SU-DHL-6 (cell line): Measurements from ENCODE around the gene POLA1.

Experiments
- H2AFZ ChIP-seq: fragments of 200-600 bp; sonication (generic); 2 replicates; pipeline ENCODE4 v1.6.1; 2014; ENCODE audit warnings: low read depth, mild to moderate bottlenecking, moderate library complexity, mixed read lengths, antibody characterized with exemption, low read length; ENCODE audit not compliant: severe bottlenecking
- H3F3A ChIP-seq: fragments of 200-600 bp; shearing (Covaris generic); 2 replicates; pipeline ENCODE4 v1.6.0; 2016; ENCODE audit warnings: antibody characterized with exemption, mild to moderate bottlenecking; ENCODE audit not compliant: insufficient read depth
- H3K27ac ChIP-seq: fragments of 200-600 bp; sonication (generic); 2 replicates; pipeline ENCODE4 v1.5.1; 2016; ENCODE audit warnings: low read depth, mild to moderate bottlenecking, low read length, moderate library complexity, mixed read lengths
- H3K27me3 ChIP-seq: fragments of 200-600 bp; sonication (generic), shearing (Covaris generic); 2 replicates; pipeline ENCODE4 v1.6.0; 2014; ENCODE audit warnings: mild to moderate bottlenecking, low read length
- H3K36me3 ChIP-seq: fragments of 200-600 bp; sonication (generic); 2 replicates; pipeline ENCODE4 v1.6.1; 2014; ENCODE audit warnings: mild to moderate bottlenecking, low read length, mixed read lengths
- H3K4me2 ChIP-seq: fragments of 300-600, 200-600 bp; shearing (Covaris generic), sonication (generic); 2 replicates; pipeline ENCODE4 v1.6.0; 2014; ENCODE audit warnings: low read length, low read depth, mild to moderate bottlenecking; ENCODE audit not compliant: poor library complexity, severe bottlenecking
- H3K4me3 ChIP-seq: fragments of 200-600 bp; sonication (generic); 2 replicates; pipeline ENCODE4 v1.5.1; 2014; ENCODE audit warnings: antibody characterized with exemption, low read length, mild to moderate bottlenecking, mixed read lengths; ENCODE audit not compliant: insufficient read depth, poor library complexity, severe bottlenecking
- H3K79me2 ChIP-seq: fragments of 200-600 bp; sonication (generic); 2 replicates; pipeline ENCODE4 v1.6.1; 2014; ENCODE audit warnings: mild to moderate bottlenecking, low read length, moderate library complexity; ENCODE audit not compliant: insufficient read depth
- H3K9ac ChIP-seq: fragments of 200-600 bp; sonication (generic); 2 replicates; pipeline ENCODE4 v1.7.0; 2014; ENCODE audit warnings: mild to moderate bottlenecking, low read length
- H3K9me2 ChIP-seq: fragments of 200-600 bp; sonication (generic); replicated peaks from 2 replicates; pipeline ENCODE4 v1.6.1; 2014; ENCODE audit warnings: low read length; ENCODE audit not compliant: insufficient read depth
- H3K9me3 ChIP-seq: fragments of 200-600 bp; sonication (generic); 2 replicates; pipeline ENCODE4 v1.6.1; 2014; ENCODE audit warnings: low read length, mixed read lengths; ENCODE audit not compliant: insufficient read depth
- H4K20me1 ChIP-seq: fragments of 200-600 bp; sonication (generic); 2 replicates; pipeline ENCODE4 v1.6.1; 2014; ENCODE audit warnings: low read depth, mild to moderate bottlenecking, antibody characterized with exemption, low read length, moderate library complexity, mixed read lengths
- EZH2phosphoT487 ChIP-seq: fragments of 200-600 bp; sonication (generic), shearing (Covaris generic); conservative IDR thresholded peaks from 2 replicates; pipeline ENCODE4 v1.6.1; 2018; ENCODE audit warnings: mild to moderate bottlenecking, antibody characterized with exemption, low read length, moderate library complexity, mixed read lengths
- TF ChIP-seq, protein P1 (sequence below): fragments of 200-600 bp; sonication (generic); IDR thresholded peaks from one replicate; pipeline ENCODE4 v1.5.1; 2017; ENCODE audit warnings: antibody characterized with exemption, mild to moderate bottlenecking, low read length, moderate library complexity; ENCODE audit not compliant: insufficient read depth, poor library complexity, severe bottlenecking

POLA1 gene, protein sequence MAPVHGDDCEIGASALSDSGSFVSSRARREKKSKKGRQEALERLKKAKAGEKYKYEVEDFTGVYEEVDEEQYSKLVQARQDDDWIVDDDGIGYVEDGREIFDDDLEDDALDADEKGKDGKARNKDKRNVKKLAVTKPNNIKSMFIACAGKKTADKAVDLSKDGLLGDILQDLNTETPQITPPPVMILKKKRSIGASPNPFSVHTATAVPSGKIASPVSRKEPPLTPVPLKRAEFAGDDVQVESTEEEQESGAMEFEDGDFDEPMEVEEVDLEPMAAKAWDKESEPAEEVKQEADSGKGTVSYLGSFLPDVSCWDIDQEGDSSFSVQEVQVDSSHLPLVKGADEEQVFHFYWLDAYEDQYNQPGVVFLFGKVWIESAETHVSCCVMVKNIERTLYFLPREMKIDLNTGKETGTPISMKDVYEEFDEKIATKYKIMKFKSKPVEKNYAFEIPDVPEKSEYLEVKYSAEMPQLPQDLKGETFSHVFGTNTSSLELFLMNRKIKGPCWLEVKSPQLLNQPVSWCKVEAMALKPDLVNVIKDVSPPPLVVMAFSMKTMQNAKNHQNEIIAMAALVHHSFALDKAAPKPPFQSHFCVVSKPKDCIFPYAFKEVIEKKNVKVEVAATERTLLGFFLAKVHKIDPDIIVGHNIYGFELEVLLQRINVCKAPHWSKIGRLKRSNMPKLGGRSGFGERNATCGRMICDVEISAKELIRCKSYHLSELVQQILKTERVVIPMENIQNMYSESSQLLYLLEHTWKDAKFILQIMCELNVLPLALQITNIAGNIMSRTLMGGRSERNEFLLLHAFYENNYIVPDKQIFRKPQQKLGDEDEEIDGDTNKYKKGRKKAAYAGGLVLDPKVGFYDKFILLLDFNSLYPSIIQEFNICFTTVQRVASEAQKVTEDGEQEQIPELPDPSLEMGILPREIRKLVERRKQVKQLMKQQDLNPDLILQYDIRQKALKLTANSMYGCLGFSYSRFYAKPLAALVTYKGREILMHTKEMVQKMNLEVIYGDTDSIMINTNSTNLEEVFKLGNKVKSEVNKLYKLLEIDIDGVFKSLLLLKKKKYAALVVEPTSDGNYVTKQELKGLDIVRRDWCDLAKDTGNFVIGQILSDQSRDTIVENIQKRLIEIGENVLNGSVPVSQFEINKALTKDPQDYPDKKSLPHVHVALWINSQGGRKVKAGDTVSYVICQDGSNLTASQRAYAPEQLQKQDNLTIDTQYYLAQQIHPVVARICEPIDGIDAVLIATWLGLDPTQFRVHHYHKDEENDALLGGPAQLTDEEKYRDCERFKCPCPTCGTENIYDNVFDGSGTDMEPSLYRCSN (N-terminal part only)

DNA sequence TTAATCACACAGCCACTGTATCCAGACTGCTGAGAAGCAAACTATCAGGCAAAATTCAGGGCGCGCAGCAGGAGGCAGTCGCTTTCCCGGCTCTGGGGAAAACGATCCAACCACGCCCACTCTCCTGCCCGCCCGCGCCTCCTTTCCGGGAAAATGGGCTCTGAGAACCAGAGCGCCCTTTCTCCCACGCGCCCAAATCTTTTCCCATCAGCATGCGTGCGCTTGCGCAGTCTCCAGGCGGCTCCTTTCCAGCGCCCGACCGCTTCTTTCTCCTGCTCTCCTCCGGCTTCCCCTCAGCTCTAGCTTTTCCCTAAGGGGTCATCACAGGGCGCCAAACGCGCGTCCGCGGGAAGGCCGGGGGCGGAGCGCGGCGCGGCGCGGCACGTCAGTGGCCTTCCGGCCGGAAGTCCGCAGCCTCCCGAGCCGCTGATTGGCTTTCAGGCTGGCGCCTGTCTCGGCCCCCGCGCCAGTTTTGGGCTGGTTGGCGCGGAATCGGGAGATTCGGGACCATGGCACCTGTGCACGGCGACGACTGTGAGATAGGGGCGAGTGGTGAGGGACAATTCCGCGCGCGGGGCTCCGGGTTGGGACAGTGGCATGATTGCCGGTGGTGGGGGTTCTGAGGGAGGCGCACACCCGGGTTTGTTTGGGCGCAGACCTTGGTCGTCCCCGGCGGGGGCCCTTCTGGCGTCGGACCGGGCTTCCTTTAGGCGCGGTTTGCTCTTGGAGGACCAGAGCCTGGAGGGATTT, at the start of gene POLA1:
Gene POLA1, plus strand, starts transcription at position 466 of the 750 bp plus-strand sequence. Its CDS starts 44 bp downstream, at position 510.
- Histone ChIP-seq H3K9me3 (no peaks in the 10 kb centered on the region), H3K9ac (peak within 1 kb of the TSS; percentile 82), H4K20me1 (no peaks in the 10 kb centered on the region), H3K79me2 (peaks cover 48% of the 10 kb centered on the region), H2AFZ (peak within 1 kb of the TSS; percentile 65), H3F3A (no peaks in the 10 kb centered on the region), H3K27ac (peak within 1 kb of the TSS; percentile 57), H3K9me2 (no peaks in the 10 kb centered on the region), H3K36me3 (no peaks in the 10 kb centered on the region), H3K27me3 (no peaks in the 10 kb centered on the region), H3K4me3 (peak within 1 kb of the TSS; percentile 85), H3K4me2 (peak within 1 kb of the TSS; percentile 82)
- no peak for TF ChIP-seq EZH2phosphoT487

DNA sequence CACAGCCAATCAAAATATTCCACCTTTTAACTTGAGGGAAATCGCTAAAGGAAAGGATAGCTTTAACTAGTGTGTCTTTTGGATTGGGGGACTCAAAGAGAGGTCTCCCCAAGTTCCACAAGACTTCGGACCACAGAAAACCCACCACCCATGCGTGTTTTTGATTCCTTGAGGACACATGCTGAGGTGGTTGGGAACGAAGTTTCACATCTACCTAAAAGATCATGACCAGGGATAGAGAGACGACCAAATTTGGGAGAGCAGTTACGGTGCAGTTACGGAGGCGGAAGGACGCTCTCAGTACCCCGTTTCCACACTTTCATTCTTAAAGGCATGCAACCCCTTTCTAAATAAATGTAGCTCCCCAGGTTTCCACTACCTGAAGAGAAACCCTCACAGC, 47.7 kb upstream of the POLA1 start:
- Histone ChIP-seq H3K36me3 (no peaks in the 10 kb centered on the region), H3K9me3 (no peaks in the 10 kb centered on the region), H4K20me1 (no peaks in the 10 kb centered on the region), H3K9ac (no peak overlapping the region), H3K9me2 (no peaks in the 10 kb centered on the region), H3F3A (no peaks in the 10 kb centered on the region), H3K4me2 (no peak overlapping the region), H3K79me2 (no peaks in the 10 kb centered on the region), H3K27ac (no peak overlapping the region), H3K4me3 (no peak overlapping the region), H2AFZ (no peak overlapping the region), H3K27me3 (no peaks in the 10 kb centered on the region)
- no peak for TF ChIP-seq EZH2phosphoT487
- TF ChIP-seq, protein P1, sequence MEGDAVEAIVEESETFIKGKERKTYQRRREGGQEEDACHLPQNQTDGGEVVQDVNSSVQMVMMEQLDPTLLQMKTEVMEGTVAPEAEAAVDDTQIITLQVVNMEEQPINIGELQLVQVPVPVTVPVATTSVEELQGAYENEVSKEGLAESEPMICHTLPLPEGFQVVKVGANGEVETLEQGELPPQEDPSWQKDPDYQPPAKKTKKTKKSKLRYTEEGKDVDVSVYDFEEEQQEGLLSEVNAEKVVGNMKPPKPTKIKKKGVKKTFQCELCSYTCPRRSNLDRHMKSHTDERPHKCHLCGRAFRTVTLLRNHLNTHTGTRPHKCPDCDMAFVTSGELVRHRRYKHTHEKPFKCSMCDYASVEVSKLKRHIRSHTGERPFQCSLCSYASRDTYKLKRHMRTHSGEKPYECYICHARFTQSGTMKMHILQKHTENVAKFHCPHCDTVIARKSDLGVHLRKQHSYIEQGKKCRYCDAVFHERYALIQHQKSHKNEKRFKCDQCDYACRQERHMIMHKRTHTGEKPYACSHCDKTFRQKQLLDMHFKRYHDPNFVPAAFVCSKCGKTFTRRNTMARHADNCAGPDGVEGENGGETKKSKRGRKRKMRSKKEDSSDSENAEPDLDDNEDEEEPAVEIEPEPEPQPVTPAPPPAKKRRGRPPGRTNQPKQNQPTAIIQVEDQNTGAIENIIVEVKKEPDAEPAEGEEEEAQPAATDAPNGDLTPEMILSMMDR: no peak

DNA sequence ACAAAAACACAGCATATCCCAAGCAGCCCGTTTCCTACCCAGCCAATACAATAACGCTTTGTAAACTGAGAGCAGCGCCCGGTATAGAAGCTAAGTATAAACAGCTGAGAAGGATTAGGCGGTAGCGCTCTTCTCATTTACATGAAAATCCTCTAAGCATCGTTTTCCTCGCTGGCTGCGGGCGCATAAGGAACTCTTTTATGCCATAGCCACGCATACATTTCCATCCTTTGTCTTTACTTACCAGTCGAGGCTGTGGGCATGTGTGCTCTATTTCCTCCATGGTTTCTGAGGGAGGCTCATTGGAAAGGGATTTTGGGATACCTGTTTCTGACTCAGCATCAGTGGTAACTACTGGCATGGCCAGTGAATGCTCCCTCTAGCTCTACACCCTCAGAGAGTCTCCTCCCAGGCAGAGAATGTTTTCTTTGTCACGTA, 47.0 kb upstream of the POLA1 start:
- Histone ChIP-seq H3K9ac (no peak overlapping the region), H2AFZ (peak overlapping the region; percentile 93), H3F3A (no peaks in the 10 kb centered on the region), H3K79me2 (no peaks in the 10 kb centered on the region), H3K4me2 (peak overlapping the region; percentile 53), H3K9me2 (no peaks in the 10 kb centered on the region), H3K4me3 (no peak overlapping the region), H3K27ac (no peak overlapping the region), H3K9me3 (no peaks in the 10 kb centered on the region), H4K20me1 (no peaks in the 10 kb centered on the region), H3K27me3 (no peaks in the 10 kb centered on the region), H3K36me3 (no peaks in the 10 kb centered on the region)
- TF ChIP-seq EZH2phosphoT487: no peak
- TF ChIP-seq, protein P1: no peak
